Activated naive CD8-positive, alpha-beta T cell (primary cell): ENCODE results near the gene SLC7A5.

ENCODE experiments used
- H3K27ac Mint-ChIP-seq: one replicate; pipeline ENCODE4 v1.8.0; 2021; ENCODE audit warnings: mixed read lengths
- H3K27me3 Mint-ChIP-seq: one replicate; pipeline ENCODE4 v1.8.0; 2021; ENCODE audit warnings: mixed read lengths
- H3K36me3 Mint-ChIP-seq: one replicate; pipeline ENCODE4 v1.8.0; 2021; ENCODE audit warnings: mixed read lengths
- H3K4me1 Mint-ChIP-seq: one replicate; pipeline ENCODE4 v1.8.0; 2021; ENCODE audit warnings: low read depth, mixed read lengths
- H3K4me3 Mint-ChIP-seq: one replicate; pipeline ENCODE4 v1.8.0; 2021; ENCODE audit warnings: mild to moderate bottlenecking, mixed read lengths
- H3K9me3 Mint-ChIP-seq: one replicate; pipeline ENCODE4 v1.8.0; 2021; ENCODE audit warnings: low read depth, mixed read lengths

Gene SLC7A5

GRCh38 chr16:87838643-87839541, 30.4 kb downstream of the SLC7A5 start:
- Mint-ChIP-seq H3K27me3 (no peaks in the 10 kb centered on the region), H3K9me3 (no peaks in the 10 kb centered on the region), H3K4me1 (peaks cover 4% of the 10 kb centered on the region), H3K27ac (no peak overlapping the region), H3K36me3 (no peaks in the 10 kb centered on the region), H3K4me3 (no peak overlapping the region)

- no peaks in the 10 kb centered on the region for H3K4me1 Mint-ChIP-seq
- H3K4me3 Mint-ChIP-seq: no peak overlapping the region
- H3K27ac Mint-ChIP-seq: no peak overlapping the region
- H3K27me3 Mint-ChIP-seq: no peaks in the 10 kb centered on the region
- H3K36me3 Mint-ChIP-seq: no peaks in the 10 kb centered on the region
- no peaks in the 10 kb centered on the region for H3K9me3 Mint-ChIP-seq
Measured at GRCh38 chr16:87837627-87838289, 31.5 kb downstream of the SLC7A5 start.

GRCh38 chr16:87836844-87837581, 32.3 kb downstream of the SLC7A5 start:
- H3K36me3 Mint-ChIP-seq: no peaks in the 10 kb centered on the region
- H3K4me3 Mint-ChIP-seq: no peak overlapping the region
- no peaks in the 10 kb centered on the region for H3K4me1 Mint-ChIP-seq
- H3K27ac Mint-ChIP-seq: no peak overlapping the region
- no peaks in the 10 kb centered on the region for H3K9me3 Mint-ChIP-seq
- no peaks in the 10 kb centered on the region for H3K27me3 Mint-ChIP-seq

GRCh38 chr16:87836346-87836843, 32.9 kb downstream of the SLC7A5 start:
- no peak overlapping the region for H3K4me3 Mint-ChIP-seq
- no peak overlapping the region for H3K27ac Mint-ChIP-seq
- no peaks in the 10 kb centered on the region for H3K36me3 Mint-ChIP-seq
- H3K4me1 Mint-ChIP-seq: no peaks in the 10 kb centered on the region
- no peaks in the 10 kb centered on the region for H3K27me3 Mint-ChIP-seq
- no peaks in the 10 kb centered on the region for H3K9me3 Mint-ChIP-seq

GRCh38 chr16:87835882-87836331, 33.4 kb downstream of the SLC7A5 start:
- H3K27me3 Mint-ChIP-seq: no peaks in the 10 kb centered on the region
- H3K4me1 Mint-ChIP-seq: no peaks in the 10 kb centered on the region
- no peaks in the 10 kb centered on the region for H3K36me3 Mint-ChIP-seq
- H3K9me3 Mint-ChIP-seq: no peaks in the 10 kb centered on the region
- no peak overlapping the region for H3K27ac Mint-ChIP-seq
- H3K4me3 Mint-ChIP-seq: no peak overlapping the region

DNA sequence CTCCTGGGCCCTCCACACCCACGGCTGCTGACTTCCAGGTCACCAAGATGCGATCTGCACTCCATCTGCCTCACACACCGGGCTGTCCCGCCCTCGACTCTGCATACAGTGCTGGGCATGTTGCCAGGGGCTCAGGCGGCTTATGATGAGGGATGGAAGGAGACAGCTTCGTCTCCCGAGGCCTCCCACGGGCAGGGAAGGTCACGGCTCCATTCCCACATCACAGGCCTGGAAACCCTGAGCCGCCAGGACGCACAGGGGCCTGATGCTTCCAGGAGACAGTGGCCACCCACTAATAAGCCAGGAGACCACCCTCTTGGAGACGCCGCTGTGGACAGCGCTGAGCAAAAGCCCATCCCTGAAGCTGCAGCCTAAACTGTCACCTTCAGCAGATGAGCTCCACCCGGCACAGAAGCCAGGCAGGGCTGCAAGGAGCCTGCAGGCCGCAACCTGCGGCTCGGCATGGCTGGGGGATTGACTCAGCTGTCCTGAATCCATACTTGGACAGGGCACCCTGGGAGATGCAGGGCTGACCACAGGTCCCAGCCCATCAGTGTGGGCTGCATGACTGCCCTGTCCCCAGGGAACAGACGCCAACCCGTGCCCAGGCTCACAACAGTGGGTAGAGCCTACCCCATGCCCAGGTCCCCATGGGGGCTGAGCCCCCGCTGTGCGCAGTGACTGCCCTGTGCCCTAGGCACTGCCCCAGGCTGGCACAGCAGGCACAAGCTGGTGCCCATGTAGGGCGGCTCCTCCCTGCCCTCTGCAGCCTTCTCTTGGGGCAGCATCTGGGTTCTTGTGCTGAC, 34.4 kb downstream of the SLC7A5 start:
- no peak overlapping the region for H3K27ac Mint-ChIP-seq
- no peaks in the 10 kb centered on the region for H3K9me3 Mint-ChIP-seq
- H3K36me3 Mint-ChIP-seq: peaks cover 3% of the 10 kb centered on the region
- H3K4me3 Mint-ChIP-seq: no peak overlapping the region
- H3K27me3 Mint-ChIP-seq: no peaks in the 10 kb centered on the region
- peaks cover 1% of the 10 kb centered on the region for H3K4me1 Mint-ChIP-seq

DNA sequence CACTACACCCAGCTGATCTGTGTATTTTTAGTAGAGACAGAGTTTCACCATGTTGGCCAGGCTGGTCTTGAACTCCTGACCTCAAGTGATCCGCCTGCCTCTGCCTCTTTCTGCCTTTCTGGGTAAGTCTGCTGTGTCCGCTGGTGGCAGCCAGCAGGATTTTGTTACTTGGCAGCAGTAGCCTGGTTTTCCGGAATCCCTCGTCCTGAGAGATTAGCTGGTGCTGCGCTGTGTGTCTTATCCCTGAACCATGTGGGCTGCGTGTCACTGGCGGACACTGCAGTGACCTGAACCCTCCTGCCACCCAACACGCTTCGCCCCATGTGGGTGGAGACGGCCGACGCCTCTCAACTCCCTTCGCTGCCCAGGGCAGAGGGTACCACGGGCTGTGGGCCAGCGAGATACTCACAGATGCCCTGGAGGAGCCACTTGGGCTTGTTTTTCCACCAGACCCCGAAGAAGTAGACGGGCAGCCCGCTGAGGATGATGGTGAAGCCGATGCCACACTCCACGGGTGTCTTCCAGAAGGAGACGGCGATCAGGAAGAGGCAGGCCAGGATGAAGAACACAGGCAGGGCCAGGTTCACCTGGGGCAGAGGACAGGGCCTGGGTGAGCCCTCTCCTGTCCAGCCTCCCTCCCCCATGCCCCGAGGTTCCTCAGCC, 35.2 kb downstream of the SLC7A5 start:
- H3K27ac Mint-ChIP-seq: no peak overlapping the region
- H3K4me1 Mint-ChIP-seq: peaks cover 1% of the 10 kb centered on the region
- H3K27me3 Mint-ChIP-seq: no peaks in the 10 kb centered on the region
- no peaks in the 10 kb centered on the region for H3K9me3 Mint-ChIP-seq
- H3K36me3 Mint-ChIP-seq: peaks cover 3% of the 10 kb centered on the region
- no peak overlapping the region for H3K4me3 Mint-ChIP-seq

DNA sequence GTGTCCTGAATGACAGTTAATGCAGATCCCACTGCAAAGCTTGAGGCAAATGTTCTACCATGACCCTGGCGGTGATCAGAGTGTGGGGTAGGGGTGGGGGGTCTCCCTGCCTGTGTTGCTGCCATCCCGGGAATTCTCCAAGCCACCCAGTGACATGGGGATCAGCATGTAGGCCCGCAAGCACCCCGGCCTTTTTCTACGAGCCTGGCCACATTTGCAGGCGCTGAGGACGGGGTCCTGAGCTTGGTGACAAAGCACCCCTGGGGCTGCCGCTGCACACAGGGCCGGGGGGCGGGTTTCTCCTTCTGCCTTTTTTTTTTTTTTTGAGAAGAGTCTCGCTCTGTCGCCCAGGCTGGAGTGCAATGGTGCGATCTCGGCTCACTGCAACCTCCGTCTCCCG, 35.8 kb downstream of the SLC7A5 start:
- Mint-ChIP-seq H3K36me3 (peaks cover 3% of the 10 kb centered on the region), H3K4me3 (no peak overlapping the region), H3K4me1 (peaks cover 1% of the 10 kb centered on the region), H3K27me3 (no peaks in the 10 kb centered on the region), H3K9me3 (no peaks in the 10 kb centered on the region), H3K27ac (no peak overlapping the region)

GRCh38 chr16:87832741-87833502, 36.4 kb downstream of the SLC7A5 start:
- Mint-ChIP-seq H3K27me3 (no peaks in the 10 kb centered on the region), H3K9me3 (no peaks in the 10 kb centered on the region)

DNA sequence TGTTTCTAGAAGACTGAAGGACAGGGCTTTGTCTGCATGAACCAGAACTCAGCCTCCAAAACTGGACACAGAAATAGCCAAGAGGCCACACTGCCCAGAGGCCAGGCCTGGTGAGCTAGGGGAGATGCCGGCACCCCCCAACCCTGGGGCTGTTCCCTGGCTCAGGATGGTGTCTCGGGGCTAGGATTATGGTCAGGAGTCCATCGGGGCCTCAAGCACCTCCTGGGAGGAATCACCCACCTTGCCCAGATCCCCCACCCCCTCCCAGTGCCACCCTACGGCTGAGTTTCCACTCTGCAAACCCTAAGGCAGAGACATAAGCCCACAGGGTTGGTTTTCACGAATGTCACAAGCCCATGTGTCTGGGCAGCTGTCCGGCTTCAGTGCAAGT, 37.2 kb downstream of the SLC7A5 start:
- Mint-ChIP-seq H3K36me3 (peaks cover 3% of the 10 kb centered on the region), H3K4me3 (no peak overlapping the region), H3K27me3 (no peaks in the 10 kb centered on the region), H3K27ac (no peak overlapping the region), H3K9me3 (no peaks in the 10 kb centered on the region), H3K4me1 (peaks cover 1% of the 10 kb centered on the region)

More at GRCh38 chr16:87832741-87833502, 36.4 kb downstream of the SLC7A5 start:
- Mint-ChIP-seq H3K36me3 (peaks cover 3% of the 10 kb centered on the region), H3K4me3 (no peak overlapping the region), H3K27ac (no peak overlapping the region), H3K4me1 (peaks cover 1% of the 10 kb centered on the region)

DNA sequence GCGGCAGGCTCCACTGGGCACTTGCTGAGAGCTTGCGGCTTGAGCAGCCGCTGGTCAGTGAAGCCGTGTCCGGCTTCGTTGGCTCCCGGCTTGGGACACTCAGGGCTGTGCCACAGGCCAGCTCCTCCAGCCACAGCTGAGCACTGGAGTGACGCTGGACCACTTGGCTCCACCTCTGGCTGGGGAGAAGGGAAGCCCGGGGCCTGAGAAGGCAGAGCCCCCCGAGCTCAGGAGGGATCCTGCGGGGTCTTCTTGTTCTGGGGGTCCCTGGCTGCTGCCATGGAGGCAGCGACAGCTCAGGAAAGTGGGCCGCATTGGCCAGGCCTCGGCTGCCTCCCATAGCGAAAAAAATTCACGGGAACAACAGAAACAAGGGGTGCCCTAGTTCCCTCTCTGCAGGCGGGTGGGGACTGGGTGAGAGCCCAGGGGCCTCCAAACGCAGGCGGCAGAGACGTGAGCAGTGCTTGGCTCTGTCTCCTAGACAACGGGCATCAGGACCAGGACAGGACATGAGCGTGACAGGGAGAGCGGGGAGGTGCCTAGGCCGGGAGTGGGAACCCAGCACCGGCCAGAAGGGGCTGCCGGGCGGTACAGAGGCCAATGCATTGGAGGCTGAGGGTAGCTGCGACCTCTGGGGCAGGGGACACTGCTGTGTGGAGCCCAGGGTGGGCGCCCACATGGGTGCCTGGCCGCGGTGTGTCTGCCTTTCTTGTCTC, 37.7 kb downstream of the SLC7A5 start:
- no peak overlapping the region for H3K27ac Mint-ChIP-seq
- H3K4me1 Mint-ChIP-seq: peaks cover 1% of the 10 kb centered on the region
- H3K9me3 Mint-ChIP-seq: no peaks in the 10 kb centered on the region
- no peak overlapping the region for H3K4me3 Mint-ChIP-seq
- H3K27me3 Mint-ChIP-seq: no peaks in the 10 kb centered on the region
- H3K36me3 Mint-ChIP-seq: peaks cover 3% of the 10 kb centered on the region

DNA sequence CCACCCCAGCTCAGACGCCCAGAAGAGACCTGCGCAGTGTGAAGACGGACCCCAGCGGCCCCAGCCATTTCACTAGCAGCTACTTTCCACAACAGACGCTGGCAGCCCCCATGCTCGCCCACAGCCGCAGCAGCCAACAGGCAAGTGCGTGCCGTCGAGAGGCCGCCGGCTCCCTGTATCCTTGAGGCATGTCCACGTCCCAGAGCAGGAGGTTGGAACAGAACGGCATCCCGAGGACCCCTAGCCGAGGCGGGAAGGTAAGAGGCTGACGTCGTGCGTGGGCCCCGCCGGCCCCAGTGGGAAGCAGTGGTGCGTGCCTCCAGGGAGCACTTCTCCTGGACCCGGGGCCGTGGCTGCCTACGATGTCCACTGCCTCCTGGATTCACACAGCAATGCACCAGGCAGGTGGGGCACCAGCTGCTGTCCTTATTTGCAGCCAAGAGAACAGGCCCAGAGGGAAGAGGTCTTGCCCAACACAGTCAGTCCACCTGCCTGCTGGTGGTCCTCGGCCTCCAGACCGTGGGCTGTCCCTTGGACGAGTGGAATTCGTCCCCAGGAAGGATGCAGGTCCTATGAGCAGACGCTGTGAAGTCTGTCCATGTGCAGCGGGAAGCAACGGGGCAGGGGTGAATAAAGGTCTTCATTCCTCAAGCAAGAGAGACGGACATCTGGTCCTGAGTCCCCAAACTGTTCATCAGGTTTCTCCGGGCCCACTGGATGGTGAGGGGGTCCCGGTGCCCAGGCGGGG, 38.5 kb downstream of the SLC7A5 start:
- Mint-ChIP-seq H3K27me3 (no peaks in the 10 kb centered on the region), H3K36me3 (peaks cover 3% of the 10 kb centered on the region), H3K27ac (peak overlapping the region; percentile 58), H3K4me1 (peaks cover 1% of the 10 kb centered on the region), H3K4me3 (no peak overlapping the region), H3K9me3 (no peaks in the 10 kb centered on the region)
